Gastroesophageal sphincter (tissue), 4 donors: ENCODE measurements around the gene MASTL. TPM values are rescaled to one million over a fixed set of nuclear protein-coding genes. Genes with fewer than 3 reads are reported as not detected.

Experiments used
- ATAC-seq: fragments of 150-250 bp; one replicate; pipeline ENCODE4 v1.9.1; 2016; ENCODE audit warnings: mild to moderate bottlenecking, moderate library complexity
- H3K27ac ChIP-seq, 4 donors: fragments of 200-600 bp; sonication (generic) in 3 of 4; 1 replicate in 3 of 4; 2 replicates in 1 of 4; pipeline ENCODE4 v1.5.1; 2016 to 2019
- H3K27me3 ChIP-seq: fragments of 200-600 bp; sonication (generic); one replicate; pipeline ENCODE4 v1.5.1; 2019
- H3K36me3 ChIP-seq, 2 donors: fragments of 200-600 bp; sonication (generic); one replicate each; pipeline ENCODE4 v1.5.1; 2019; ENCODE audit warnings: control low read depth in 1 of 2
- H3K4me1 ChIP-seq, 3 donors: fragments of 200-600 bp; sonication (generic); 1 replicate in 2 of 3; 2 replicates in 1 of 3; pipeline ENCODE4 v1.5.1; 2016 to 2019; ENCODE audit warnings: control low read depth in 2 of 3
- H3K4me3 ChIP-seq, 2 donors: fragments of 200-600 bp; sonication (generic); one replicate each; pipeline ENCODE4 v1.5.1; 2019; ENCODE audit warnings: mild to moderate bottlenecking in 1 of 2, moderate library complexity in 1 of 2
- H3K9me3 ChIP-seq, 3 donors: fragments of 200-600 bp; sonication (generic); one replicate each; pipeline ENCODE4 v1.5.1; 2017 to 2019; ENCODE audit warnings: control low read depth in 2 of 3
- CTCF ChIP-seq, 4 experiments: fragments of 200-600 bp in 2 of 4; fragments of 450-650 bp in 2 of 4; sonication (generic) in 1 of 4; IDR thresholded peaks; one replicate each; pipeline ENCODE4 v1.5.1; 2017 to 2019; ENCODE audit warnings: antibody characterized with exemption in 4 of 4, mild to moderate bottlenecking in 2 of 4, moderate library complexity in 2 of 4
- EP300 ChIP-seq: sonication (generic); formaldehyde crosslinking; IDR thresholded peaks from one replicate; pipeline ENCODE4 v1.6.1; 2017; ENCODE audit warnings: antibody characterized with exemption, mild to moderate bottlenecking
- POLR2A ChIP-seq, 2 donors: fragments of 450-650 bp; IDR thresholded peaks; one replicate each; pipeline ENCODE4 v1.6.1; 2017; ENCODE audit warnings: antibody characterized with exemption in 2 of 2, mild to moderate bottlenecking in 2 of 2, moderate library complexity in 1 of 2
- POLR2AphosphoS5 ChIP-seq: sonication (generic); formaldehyde crosslinking; IDR thresholded peaks from one replicate; pipeline ENCODE4 v1.6.1; 2017; ENCODE audit warnings: antibody characterized with exemption
- WGBS, 2 donors: methylation state at CpG; one replicate each; pipeline ENCODE4 v1.1.5; 2018; ENCODE audit warnings: low coverage in 1 of 2; 5-methylcytosine and 5-hydroxymethylcytosine counted together
- small RNA-seq, 4 donors: library from RNA; depleted of rRNA; stranded (forward); fragments of <200 nt; gene quantifications; one replicate each; pipeline ENCODE3, GENCODE V24; 2016
- total RNA-seq, 4 donors: library from RNA; depleted of rRNA; stranded (reverse); fragments of >200 nt; gene quantifications; one replicate each; pipeline ENCODE4 v1.1.0, GENCODE V29; 2016

The MASTL gene
- total RNA-seq, 4 donors from 2014 or later, result 2.5 to 5.5 (median 4.7) TPM

GRCh38 chr10:27230022-27230421 lies 74.9 kb downstream of the MASTL start:
- Histone ChIP-seq H3K36me3 (peaks cover 0 to 69% of the 10 kb centered on the region in 2 donors), H3K9me3 (no peaks in the 10 kb centered on the region), H3K27ac (no peak overlapping the region), H3K27me3 (no peaks in the 10 kb centered on the region), H3K4me1 (peaks cover 0 to 2% (median 0%) of the 10 kb centered on the region in 3 donors), H3K4me3 (no peak overlapping the region)
- TF ChIP-seq EP300, result no peak
- TF ChIP-seq POLR2AphosphoS5, result no peak
- TF ChIP-seq CTCF (IDR thresholded peaks at IDR 0.05), result no peak
- no peak for TF ChIP-seq POLR2A (IDR thresholded peaks at IDR 0.05)
- ATAC-seq, result no peak
- 90 to 95% methylated on average over 1 of the region's 1 CpG for WGBS, 2 donors

- Histone ChIP-seq H3K9me3 (no peaks in the 10 kb centered on the region), H3K4me3 (no peak overlapping the region), H3K36me3 (peaks cover 0 to 36% of the 10 kb centered on the region in 2 donors), H3K27ac (no peak overlapping the region), H3K27me3 (no peaks in the 10 kb centered on the region), H3K4me1 (peaks cover 0 to 47% (median 0%) of the 10 kb centered on the region in 3 donors)
- TF ChIP-seq POLR2AphosphoS5 (no peak), CTCF (IDR thresholded peaks at IDR 0.05) (no peak), EP300 (no peak), POLR2A (IDR thresholded peaks at IDR 0.05) (no peak)
- 50% methylated on average over 1 of the region's 1 CpG; no CpG with 5 or more reads in 1 of the 2 donors for WGBS, 2 donors
- no peak for ATAC-seq
Measured at GRCh38 chr10:27235706-27236105, 80.6 kb downstream of the MASTL start.

Small RNA genes within 50 kb of the gene (small RNA-seq; reads per million reads assigned to genes)
- 0 reads per million in 4 donors for gene RNU2-24P
- 0 reads per million in 4 donors for gene RNU7-12P

Other genes starting within 250 kb of the MASTL start
- 1 to 10 TPM; 4.0 to 9.7 (median 6.6) TPM for gene ANKRD26, start 54.9 kb upstream of the MASTL start, total RNA-seq
- 10 to 100 TPM; 68.0 to 90.8 (median 75.0) TPM for gene YME1L1, start 968 bp upstream of the MASTL start, total RNA-seq
- gene ACBD5, start 85.4 kb downstream of the MASTL start, total RNA-seq, result 10 to 100 TPM; 14.9 to 34.0 (median 20.2) TPM